ENCODE data around the gene NDFIP1.

DNA sequence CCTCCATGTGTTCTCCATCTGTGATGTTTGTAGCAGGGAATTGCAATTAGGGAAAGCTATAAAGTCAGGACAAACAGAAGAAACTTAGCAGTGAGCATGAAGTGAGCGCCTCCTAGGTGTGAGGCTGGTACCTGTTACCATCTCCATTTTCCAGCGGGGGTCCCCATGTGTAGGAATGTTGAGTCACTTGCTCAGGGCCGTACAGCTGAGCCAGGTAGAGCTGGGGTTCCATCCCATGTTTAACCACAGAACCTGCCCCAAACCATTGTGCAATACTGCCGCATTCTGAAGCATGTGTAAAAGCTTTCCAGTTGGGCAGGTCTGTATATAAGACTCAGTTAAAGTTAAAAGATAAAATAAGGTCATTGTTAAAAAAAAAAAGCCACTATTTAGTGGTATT lies 62.7 kb downstream of the NDFIP1 start:
- TF ChIP-seq POLR2A (IDR thresholded peaks at IDR 0.05) = no peak
- TF ChIP-seq, protein P1, sequence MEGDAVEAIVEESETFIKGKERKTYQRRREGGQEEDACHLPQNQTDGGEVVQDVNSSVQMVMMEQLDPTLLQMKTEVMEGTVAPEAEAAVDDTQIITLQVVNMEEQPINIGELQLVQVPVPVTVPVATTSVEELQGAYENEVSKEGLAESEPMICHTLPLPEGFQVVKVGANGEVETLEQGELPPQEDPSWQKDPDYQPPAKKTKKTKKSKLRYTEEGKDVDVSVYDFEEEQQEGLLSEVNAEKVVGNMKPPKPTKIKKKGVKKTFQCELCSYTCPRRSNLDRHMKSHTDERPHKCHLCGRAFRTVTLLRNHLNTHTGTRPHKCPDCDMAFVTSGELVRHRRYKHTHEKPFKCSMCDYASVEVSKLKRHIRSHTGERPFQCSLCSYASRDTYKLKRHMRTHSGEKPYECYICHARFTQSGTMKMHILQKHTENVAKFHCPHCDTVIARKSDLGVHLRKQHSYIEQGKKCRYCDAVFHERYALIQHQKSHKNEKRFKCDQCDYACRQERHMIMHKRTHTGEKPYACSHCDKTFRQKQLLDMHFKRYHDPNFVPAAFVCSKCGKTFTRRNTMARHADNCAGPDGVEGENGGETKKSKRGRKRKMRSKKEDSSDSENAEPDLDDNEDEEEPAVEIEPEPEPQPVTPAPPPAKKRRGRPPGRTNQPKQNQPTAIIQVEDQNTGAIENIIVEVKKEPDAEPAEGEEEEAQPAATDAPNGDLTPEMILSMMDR (IDR thresholded peaks at IDR 0.05) = no peak

Data from adrenal gland (tissue), 5 donors.